ENCODE data around the gene KRTAP10-4. TPM values are rescaled to one million over a fixed set of nuclear protein-coding genes. Genes with fewer than 3 reads are reported as not detected.
"Not testable (repeated sequence)": the region's sequence is repeated elsewhere in the genome, so short reads cannot be mapped to it uniquely, and the experiment has no call there.

The KRTAP10-4 gene
- total RNA-seq, 2 experiments from 2014 or later, result not detected

GRCh38 chr21:44540741-44541288 lies 32.7 kb upstream of the KRTAP10-4 start:
- no peak overlapping the region for H3K4me3 Mint-ChIP-seq
- ChIA-PET POLR2A (no interaction called here), CTCF (interaction anchor here (0.7 kb wide), 2 partner anchors 253 to 386 kb away, joined by 3 to 9 read pairs; no protein-coding TSS in a partner anchor)
- H3K36me3 Mint-ChIP-seq, result peaks cover 5% of the 10 kb centered on the region
- H3K9me3 Mint-ChIP-seq, result peaks cover 6% of the 10 kb centered on the region
- peaks cover 1% of the 10 kb centered on the region for H3K27me3 Mint-ChIP-seq
- no peak overlapping the region for H3K27ac Mint-ChIP-seq
- no peak for DNase-seq
- H3K4me1 Mint-ChIP-seq (ENCODE audit: low read depth), result no peaks in the 10 kb centered on the region
- intact Hi-C loops (cut with micrococcal nuclease), result no loop called here

GRCh38 chr21:44542716-44543115 lies 30.8 kb upstream of the KRTAP10-4 start:
- Mint-ChIP-seq H3K27me3 (peaks cover 1% of the 10 kb centered on the region), H3K4me1 (ENCODE audit: low read depth) (peaks cover 9% of the 10 kb centered on the region), H3K9me3 (peaks cover 23% of the 10 kb centered on the region), H3K36me3 (peaks cover 16% of the 10 kb centered on the region), H3K27ac (no peak overlapping the region), H3K4me3 (no peak overlapping the region)
- no peak for DNase-seq
- ChIA-PET CTCF (interaction anchor here (1.0 kb wide), 1 partner anchor 350 kb away, joined by 3 read pairs; no protein-coding TSS in a partner anchor), POLR2A (no interaction called here)
- intact Hi-C loops (cut with micrococcal nuclease), result no loop called here

- CTCF ChIA-PET, result interaction anchor here (0.6 kb wide), 2 partner anchors 131 to 1608 kb away, joined by 3 to 5 read pairs; no protein-coding TSS in a partner anchor
- Mint-ChIP-seq H3K9me3 (peaks cover 25% of the 10 kb centered on the region), H3K36me3 (peaks cover 16% of the 10 kb centered on the region), H3K4me3 (no peak overlapping the region), H3K27me3 (peaks cover 1% of the 10 kb centered on the region), H3K27ac (no peak overlapping the region), H3K4me1 (ENCODE audit: low read depth) (peaks cover 18% of the 10 kb centered on the region)
- POLR2A ChIA-PET, result no interaction called here
- intact Hi-C loops (cut with micrococcal nuclease), result no loop called here
- DNase-seq, result no peak
Observed at GRCh38 chr21:44544566-44544965, 29.0 kb upstream of the KRTAP10-4 start.

- peak overlapping the region; percentile 33 for H3K4me3 Mint-ChIP-seq
- CTCF ChIA-PET, result no interaction called here
- peak overlapping the region; percentile 66 for H3K27ac Mint-ChIP-seq
- DNase-seq, result peak; percentile 41
- H3K36me3 Mint-ChIP-seq, result peaks cover 16% of the 10 kb centered on the region
- no peaks in the 10 kb centered on the region for H3K27me3 Mint-ChIP-seq
- intact Hi-C loops (cut with micrococcal nuclease), result no loop called here
- H3K4me1 Mint-ChIP-seq (ENCODE audit: low read depth), result peaks cover 18% of the 10 kb centered on the region
- POLR2A ChIA-PET, result no interaction called here
- peaks cover 25% of the 10 kb centered on the region for H3K9me3 Mint-ChIP-seq
Observed at GRCh38 chr21:44547656-44548331, 25.7 kb upstream of the KRTAP10-4 start.

GRCh38 chr21:44548381-44548780 lies 25.1 kb upstream of the KRTAP10-4 start:
- ChIA-PET POLR2A (no interaction called here), CTCF (no interaction called here)
- peaks cover 26% of the 10 kb centered on the region for H3K9me3 Mint-ChIP-seq
- peaks cover 18% of the 10 kb centered on the region for H3K4me1 Mint-ChIP-seq (ENCODE audit: low read depth)
- DNase-seq, result no peak
- H3K27me3 Mint-ChIP-seq, result no peaks in the 10 kb centered on the region
- H3K27ac Mint-ChIP-seq, result no peak overlapping the region
- H3K4me3 Mint-ChIP-seq, result no peak overlapping the region
- peaks cover 16% of the 10 kb centered on the region for H3K36me3 Mint-ChIP-seq
- intact Hi-C loops (cut with micrococcal nuclease), result no loop called here

- ChIA-PET CTCF (no interaction called here), POLR2A (no interaction called here)
- peaks cover 16% of the 10 kb centered on the region for H3K36me3 Mint-ChIP-seq
- no peak overlapping the region for H3K27ac Mint-ChIP-seq
- intact Hi-C loops (cut with micrococcal nuclease), result no loop called here
- H3K4me3 Mint-ChIP-seq, result no peak overlapping the region
- H3K4me1 Mint-ChIP-seq (ENCODE audit: low read depth), result peaks cover 18% of the 10 kb centered on the region
- no peak for DNase-seq
- H3K9me3 Mint-ChIP-seq, result peaks cover 29% of the 10 kb centered on the region
- no peaks in the 10 kb centered on the region for H3K27me3 Mint-ChIP-seq
Observed at GRCh38 chr21:44548922-44549321, 24.6 kb upstream of the KRTAP10-4 start.

GRCh38 chr21:44549525-44550211 lies 23.9 kb upstream of the KRTAP10-4 start:
- POLR2A ChIA-PET, result no interaction called here
- CTCF ChIA-PET, result no interaction called here
- intact Hi-C loops (cut with micrococcal nuclease), result no loop called here
- peaks cover 29% of the 10 kb centered on the region for H3K9me3 Mint-ChIP-seq
- H3K27me3 Mint-ChIP-seq, result no peaks in the 10 kb centered on the region
- H3K27ac Mint-ChIP-seq, result no peak overlapping the region
- peaks cover 18% of the 10 kb centered on the region for H3K4me1 Mint-ChIP-seq (ENCODE audit: low read depth)
- no peak for DNase-seq
- no peak overlapping the region for H3K4me3 Mint-ChIP-seq
- H3K36me3 Mint-ChIP-seq, result peaks cover 16% of the 10 kb centered on the region

- Mint-ChIP-seq H3K36me3 (peaks cover 16% of the 10 kb centered on the region), H3K9me3 (peaks cover 28% of the 10 kb centered on the region), H3K4me1 (ENCODE audit: low read depth) (peaks cover 18% of the 10 kb centered on the region)
- intact Hi-C loops (cut with micrococcal nuclease); H3K27ac Mint-ChIP-seq; CTCF ChIA-PET; H3K4me3 Mint-ChIP-seq; DNase-seq; H3K27me3 Mint-ChIP-seq; POLR2A ChIA-PET: not testable (repeated sequence)
Observed at GRCh38 chr21:44550285-44550684, 23.2 kb upstream of the KRTAP10-4 start.

GRCh38 chr21:44550807-44551206 lies 22.7 kb upstream of the KRTAP10-4 start:
- peaks cover 23% of the 10 kb centered on the region for H3K9me3 Mint-ChIP-seq
- ChIA-PET CTCF (no interaction called here), POLR2A (no interaction called here)
- intact Hi-C loops (cut with micrococcal nuclease), result no loop called here
- peaks cover 12% of the 10 kb centered on the region for H3K36me3 Mint-ChIP-seq
- H3K4me1 Mint-ChIP-seq (ENCODE audit: low read depth), result peaks cover 18% of the 10 kb centered on the region
- no peak for DNase-seq
- H3K4me3 Mint-ChIP-seq, result no peak overlapping the region
- no peak overlapping the region for H3K27ac Mint-ChIP-seq
- H3K27me3 Mint-ChIP-seq, result no peaks in the 10 kb centered on the region

- DNase-seq, result no peak
- Mint-ChIP-seq H3K4me1 (ENCODE audit: low read depth) (peaks cover 18% of the 10 kb centered on the region), H3K27ac (no peak within 1 kb of the TSS), H3K27me3 (no peaks in the 10 kb centered on the region), H3K9me3 (peaks cover 18% of the 10 kb centered on the region), H3K4me3 (no peak within 1 kb of the TSS), H3K36me3 (peaks cover 11% of the 10 kb centered on the region)
- intact Hi-C loops (cut with micrococcal nuclease), result no loop called here
- POLR2A ChIA-PET, result no interaction called here
- CTCF ChIA-PET, result no interaction called here
Observed at GRCh38 chr21:44551340-44551961, 22.1 kb upstream of the KRTAP10-4 start, which contains the start of gene KRTAP10-2. Gene KRTAP10-2 (minus strand): TSS chr21:44551505. CDS start chr21:44551458, 47 bp downstream.

GRCh38 chr21:44552136-44552535 lies 21.4 kb upstream of the KRTAP10-4 start:
- Mint-ChIP-seq H3K9me3 (peaks cover 11% of the 10 kb centered on the region), H3K36me3 (peaks cover 4% of the 10 kb centered on the region), H3K27me3 (no peaks in the 10 kb centered on the region), H3K4me1 (ENCODE audit: low read depth) (peaks cover 15% of the 10 kb centered on the region), H3K27ac (no peak overlapping the region), H3K4me3 (no peak overlapping the region)
- CTCF ChIA-PET, result no interaction called here
- DNase-seq, result no peak
- POLR2A ChIA-PET, result no interaction called here
- intact Hi-C loops (cut with micrococcal nuclease), result no loop called here

- intact Hi-C loops (cut with micrococcal nuclease), result no loop called here
- ChIA-PET CTCF (no interaction called here), POLR2A (no interaction called here)
- no peak for DNase-seq
- Mint-ChIP-seq H3K36me3 (peaks cover 1% of the 10 kb centered on the region), H3K9me3 (peaks cover 6% of the 10 kb centered on the region), H3K4me1 (ENCODE audit: low read depth) (peaks cover 9% of the 10 kb centered on the region), H3K27ac (no peak overlapping the region), H3K27me3 (no peaks in the 10 kb centered on the region), H3K4me3 (no peak overlapping the region)
Observed at GRCh38 chr21:44552681-44553080, 20.8 kb upstream of the KRTAP10-4 start.

All from activated CD4-positive, alpha-beta memory T cell treated with anti-CD3 and anti-CD28 coated beads for 36 hours (primary cell).